ENCODE results near the gene MTURN. TPM values are rescaled to one million over a fixed set of nuclear protein-coding genes. Genes with fewer than 3 reads are reported as not detected.
A peak's percentile ranks its signal among the peaks of the same experiment; 100 is the strongest.

The MTURN gene
- total and polyA plus RNA-seq, 10 of the 15 experiments (the other 5 are each of a cell fraction or from before 2014, with no cell fraction given), result 0.52 to 5.0 (median 3.3) TPM

DNA sequence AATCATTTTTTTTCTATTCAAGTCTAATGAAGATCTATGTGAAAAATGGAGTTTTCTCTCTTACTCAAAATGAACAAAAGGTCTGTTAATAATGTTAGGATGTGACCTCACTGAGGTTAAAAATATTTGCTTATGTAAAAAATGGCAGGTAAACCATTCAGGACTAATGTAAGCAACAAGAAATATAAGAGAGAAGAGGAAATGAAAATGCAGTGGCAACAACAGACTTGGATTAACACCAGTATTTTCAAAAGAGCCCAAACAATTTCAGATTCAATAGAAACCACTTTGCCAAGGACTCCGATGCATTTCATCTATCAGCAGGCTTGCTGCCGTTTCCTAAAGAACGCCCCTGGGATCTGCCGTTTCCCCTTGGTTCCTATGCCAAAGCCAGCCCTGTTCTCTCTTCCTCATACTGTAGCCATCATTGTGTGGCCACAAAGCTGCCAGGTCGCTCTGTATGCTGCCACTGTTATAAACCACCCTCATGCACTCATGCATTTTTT lies 66.4 kb downstream of the MTURN start (continued):
- TF ChIP-seq, protein P1, sequence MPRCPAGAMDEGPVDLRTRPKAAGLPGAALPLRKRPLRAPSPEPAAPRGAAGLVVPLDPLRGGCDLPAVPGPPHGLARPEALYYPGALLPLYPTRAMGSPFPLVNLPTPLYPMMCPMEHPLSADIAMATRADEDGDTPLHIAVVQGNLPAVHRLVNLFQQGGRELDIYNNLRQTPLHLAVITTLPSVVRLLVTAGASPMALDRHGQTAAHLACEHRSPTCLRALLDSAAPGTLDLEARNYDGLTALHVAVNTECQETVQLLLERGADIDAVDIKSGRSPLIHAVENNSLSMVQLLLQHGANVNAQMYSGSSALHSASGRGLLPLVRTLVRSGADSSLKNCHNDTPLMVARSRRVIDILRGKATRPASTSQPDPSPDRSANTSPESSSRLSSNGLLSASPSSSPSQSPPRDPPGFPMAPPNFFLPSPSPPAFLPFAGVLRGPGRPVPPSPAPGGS (IDR thresholded peaks at IDR 0.05; ENCODE audit: borderline replicate concordance, insufficient read depth, low read depth, low read length, poor library complexity, severe bottlenecking), result no peak
- TF ChIP-seq POU2F2 (IDR thresholded peaks at IDR 0.05; ENCODE audit: borderline replicate concordance, low read depth, low read length), result peak; percentile 83; the same call in 2 of the 3 replicates
- peak; percentile 84 for TF ChIP-seq JUNB (IDR thresholded peaks at IDR 0.05)
- TF ChIP-seq SMAD5 (IDR thresholded peaks at IDR 0.05; ENCODE audit: low read depth), result no peak
- no peak for TF ChIP-seq HCFC1 (IDR thresholded peaks at IDR 0.05; ENCODE audit: low read length)
- TF ChIP-seq CBX5 (IDR thresholded peaks at IDR 0.05; ENCODE audit: low read depth), result no peak
- TF ChIP-seq EGR1 (IDR thresholded peaks at IDR 0.05; ENCODE audit: borderline replicate concordance in 1 of 2, low read depth in 2 of 2, low read length in 2 of 2), result no peak
- 0 out of 2 replicates have a peak, but pooled peaks have one; percentile 23 for TF ChIP-seq CHD2 (IDR thresholded peaks at IDR 0.05; ENCODE audit: borderline replicate concordance, low read depth, low read length)
- no peak for TF ChIP-seq EZH2 (IDR thresholded peaks at IDR 0.05; ENCODE audit: borderline replicate concordance, control insufficient read depth, low read depth, low read length)
- TF ChIP-seq RAD51 (IDR thresholded peaks at IDR 0.05), result no peak
- TF ChIP-seq POLR2AphosphoS5 (IDR thresholded peaks at IDR 0.05; ENCODE audit: low read length), result no peak
- peak; percentile 32; the same call in 1 of the 2 replicates for TF ChIP-seq IRF4 (IDR thresholded peaks at IDR 0.05; ENCODE audit: low read depth, low read length)
- TF ChIP-seq, protein P2, sequence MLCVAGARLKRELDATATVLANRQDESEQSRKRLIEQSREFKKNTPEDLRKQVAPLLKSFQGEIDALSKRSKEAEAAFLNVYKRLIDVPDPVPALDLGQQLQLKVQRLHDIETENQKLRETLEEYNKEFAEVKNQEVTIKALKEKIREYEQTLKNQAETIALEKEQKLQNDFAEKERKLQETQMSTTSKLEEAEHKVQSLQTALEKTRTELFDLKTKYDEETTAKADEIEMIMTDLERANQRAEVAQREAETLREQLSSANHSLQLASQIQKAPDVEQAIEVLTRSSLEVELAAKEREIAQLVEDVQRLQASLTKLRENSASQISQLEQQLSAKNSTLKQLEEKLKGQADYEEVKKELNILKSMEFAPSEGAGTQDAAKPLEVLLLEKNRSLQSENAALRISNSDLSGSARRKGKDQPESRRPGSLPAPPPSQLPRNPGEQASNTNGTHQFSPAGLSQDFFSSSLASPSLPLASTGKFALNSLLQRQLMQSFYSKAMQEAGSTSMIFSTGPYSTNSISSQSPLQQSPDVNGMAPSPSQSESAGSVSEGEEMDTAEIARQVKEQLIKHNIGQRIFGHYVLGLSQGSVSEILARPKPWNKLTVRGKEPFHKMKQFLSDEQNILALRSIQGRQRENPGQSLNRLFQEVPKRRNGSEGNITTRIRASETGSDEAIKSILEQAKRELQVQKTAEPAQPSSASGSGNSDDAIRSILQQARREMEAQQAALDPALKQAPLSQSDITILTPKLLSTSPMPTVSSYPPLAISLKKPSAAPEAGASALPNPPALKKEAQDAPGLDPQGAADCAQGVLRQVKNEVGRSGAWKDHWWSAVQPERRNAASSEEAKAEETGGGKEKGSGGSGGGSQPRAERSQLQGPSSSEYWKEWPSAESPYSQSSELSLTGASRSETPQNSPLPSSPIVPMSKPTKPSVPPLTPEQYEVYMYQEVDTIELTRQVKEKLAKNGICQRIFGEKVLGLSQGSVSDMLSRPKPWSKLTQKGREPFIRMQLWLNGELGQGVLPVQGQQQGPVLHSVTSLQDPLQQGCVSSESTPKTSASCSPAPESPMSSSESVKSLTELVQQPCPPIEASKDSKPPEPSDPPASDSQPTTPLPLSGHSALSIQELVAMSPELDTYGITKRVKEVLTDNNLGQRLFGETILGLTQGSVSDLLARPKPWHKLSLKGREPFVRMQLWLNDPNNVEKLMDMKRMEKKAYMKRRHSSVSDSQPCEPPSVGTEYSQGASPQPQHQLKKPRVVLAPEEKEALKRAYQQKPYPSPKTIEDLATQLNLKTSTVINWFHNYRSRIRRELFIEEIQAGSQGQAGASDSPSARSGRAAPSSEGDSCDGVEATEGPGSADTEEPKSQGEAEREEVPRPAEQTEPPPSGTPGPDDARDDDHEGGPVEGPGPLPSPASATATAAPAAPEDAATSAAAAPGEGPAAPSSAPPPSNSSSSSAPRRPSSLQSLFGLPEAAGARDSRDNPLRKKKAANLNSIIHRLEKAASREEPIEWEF (IDR thresholded peaks at IDR 0.05; ENCODE audit: insufficient replicate concordance, low read depth, low read length), result peak; percentile 68
- TF ChIP-seq NBN (IDR thresholded peaks at IDR 0.05), result peak; percentile 73
- peak; percentile 92 for TF ChIP-seq MTA2 (IDR thresholded peaks at IDR 0.05; ENCODE audit: low read depth)
- TF ChIP-seq NRF1 (conservative IDR thresholded peaks at IDR 0.05; ENCODE audit: low read depth, low read length), result no peak
- TF ChIP-seq NR2C1 (IDR thresholded peaks at IDR 0.05), result no peak
- TF ChIP-seq KAT2A (conservative IDR thresholded peaks at IDR 0.05; ENCODE audit: control insufficient read depth, low read depth, low read length), result no peak
- TF ChIP-seq NR2F1 (conservative IDR thresholded peaks at IDR 0.05), result peak; percentile 70
- TF ChIP-seq SREBF1 (IDR thresholded peaks at IDR 0.05; ENCODE audit: low read length), result 0 out of 2 replicates have a peak, but pooled peaks have one; percentile 15
- TF ChIP-seq MXI1 (IDR thresholded peaks at IDR 0.05; ENCODE audit: low read depth, low read length), result 0 out of 2 replicates have a peak, but pooled peaks have one; percentile 54
- no peak for TF ChIP-seq FOS (IDR thresholded peaks at IDR 0.05; ENCODE audit: borderline replicate concordance, extremely low read depth, insufficient read length)
- TF ChIP-seq BMI1 (IDR thresholded peaks at IDR 0.05; ENCODE audit: borderline replicate concordance), result peak; percentile 47; the same call in 1 of the 2 replicates
- TF ChIP-seq TAF1 (IDR thresholded peaks at IDR 0.05; ENCODE audit: borderline replicate concordance, low read depth, low read length), result no peak
- TF ChIP-seq PAX5 (IDR thresholded peaks at IDR 0.05; ENCODE audit: borderline replicate concordance, low read depth, low read length), result no peak

Data from GM12878 (cell line).